Measurements from ENCODE around the gene CLRN3.

Gene CLRN3

GRCh38 chr10:127918572-127918971, 25.8 kb upstream of the CLRN3 start:
- no peak for DNase-seq

GRCh38 chr10:127916826-127917225, 24.1 kb upstream of the CLRN3 start:
- DNase-seq: no peak

GRCh38 chr10:127915324-127915723, 22.6 kb upstream of the CLRN3 start:
- DNase-seq: no peak

GRCh38 chr10:127913368-127913759, 20.6 kb upstream of the CLRN3 start:
- DNase-seq: no peak

- DNase-seq: no peak
Measured at GRCh38 chr10:127912607-127913367, 20.0 kb upstream of the CLRN3 start.

GRCh38 chr10:127911867-127912257, 19.1 kb upstream of the CLRN3 start:
- no peak for DNase-seq

- DNase-seq: no peak
Measured at GRCh38 chr10:127911218-127911866, 18.6 kb upstream of the CLRN3 start.

- DNase-seq: no peak
Measured at GRCh38 chr10:127910464-127910770, 17.7 kb upstream of the CLRN3 start.

GRCh38 chr10:127909716-127910463, 17.1 kb upstream of the CLRN3 start:
- DNase-seq: no peak

GRCh38 chr10:127908959-127909267, 16.2 kb upstream of the CLRN3 start:
- DNase-seq: no peak

GRCh38 chr10:127908106-127908958, 15.6 kb upstream of the CLRN3 start:
- no peak for DNase-seq

GRCh38 chr10:127907411-127908105, 14.8 kb upstream of the CLRN3 start:
- no peak for DNase-seq

GRCh38 chr10:127906548-127907377, 14.0 kb upstream of the CLRN3 start, which contains the start of gene PTPRE:
PTPRE (plus strand) TSS chr10:127907103; CDS start chr10:128040882, 133,779 bp downstream.
- DNase-seq: no peak

- no peak for DNase-seq
Measured at GRCh38 chr10:127905848-127906261, 13.1 kb upstream of the CLRN3 start.

GRCh38 chr10:127905001-127905847, 12.5 kb upstream of the CLRN3 start:
- DNase-seq: no peak

GRCh38 chr10:127904311-127905000, 11.7 kb upstream of the CLRN3 start:
- no peak for DNase-seq

- no peak for DNase-seq
Measured at GRCh38 chr10:127903789-127904188, 11.0 kb upstream of the CLRN3 start.

- no peak for DNase-seq
Measured at GRCh38 chr10:127899766-127900387, 7.1 kb upstream of the CLRN3 start.

- DNase-seq: no peak
Measured at GRCh38 chr10:127897177-127897576, 4.4 kb upstream of the CLRN3 start.

Data from NCI-H187 (cell line).